SK-N-SH treated with all-trans-retinoic acid at 6 μM for 48 hours (cell line): ENCODE measurements around the gene MVB12B.

ENCODE experiments used
- ESRRG ChIP-seq: fragments of 250-450 bp; sonication (Bioruptor Pico); IDR thresholded peaks from 2 replicates; pipeline ENCODE4 v1.6.1; 2021; ENCODE audit warnings: mild to moderate bottlenecking
- ISL1 ChIP-seq: fragments of 250-450 bp; sonication (Bioruptor Pico); IDR thresholded peaks from 2 replicates; pipeline ENCODE4 v2.1.2; 2022; ENCODE audit warnings: mild to moderate bottlenecking, moderate library complexity
- OSR1 ChIP-seq: fragments of 250-450 bp; sonication (Bioruptor Pico); IDR thresholded peaks from 2 replicates; pipeline ENCODE4 v1.8.0; 2022; ENCODE audit warnings: moderate library complexity, mild to moderate bottlenecking, inconsistent platforms
- PATZ1 ChIP-seq: fragments of 250-450 bp; sonication (Bioruptor Pico); IDR thresholded peaks from 2 replicates; pipeline ENCODE4 v1.8.0; 2020; ENCODE audit warnings: mild to moderate bottlenecking, moderate library complexity, borderline replicate concordance
- RARB ChIP-seq: fragments of 250-450 bp; sonication (Bioruptor Pico); IDR thresholded peaks from 2 replicates; pipeline ENCODE4 v1.8.0; 2021; ENCODE audit warnings: mild to moderate bottlenecking, moderate library complexity
- ZC3H10 ChIP-seq: fragments of 250-450 bp; sonication (Bioruptor Pico); IDR thresholded peaks from 2 replicates; pipeline ENCODE4 v1.5.1; 2021; ENCODE audit warnings: mild to moderate bottlenecking, moderate library complexity
- ZFP3 ChIP-seq: fragments of 250-450 bp; sonication (Bioruptor Pico); IDR thresholded peaks from 2 replicates; pipeline ENCODE4 v1.5.0; 2020; ENCODE audit warnings: mild to moderate bottlenecking, moderate library complexity
- ZNF565 ChIP-seq: fragments of 450-650 bp; formaldehyde crosslinking; conservative IDR thresholded peaks from 2 replicates; pipeline ENCODE4 v1.5.0; 2020; ENCODE audit warnings: low read depth, mild to moderate bottlenecking, moderate library complexity
- ZNF70 ChIP-seq: fragments of 450-650 bp; formaldehyde crosslinking; IDR thresholded peaks from 2 replicates; pipeline ENCODE4 v1.5.0; 2020; ENCODE audit warnings: mild to moderate bottlenecking, moderate library complexity
- TF ChIP-seq, protein P1 (sequence below): fragments of 250-450 bp; sonication (Bioruptor Pico); IDR thresholded peaks from 2 replicates; pipeline ENCODE4 v1.5.1; 2021; ENCODE audit warnings: mild to moderate bottlenecking, moderate library complexity

- TF ChIP-seq ZNF70 (no peak), RARB (CRISPR knock-in tag) (no peak), ZFP3 (CRISPR knock-in tag) (no peak), ZNF565 (CRISPR knock-in tag) (no peak), ESRRG (CRISPR knock-in tag) (no peak), ZC3H10 (no peak), OSR1 (no peak), PATZ1 (CRISPR knock-in tag) (no peak), ISL1 (no peak)
- TF ChIP-seq, protein P1, sequence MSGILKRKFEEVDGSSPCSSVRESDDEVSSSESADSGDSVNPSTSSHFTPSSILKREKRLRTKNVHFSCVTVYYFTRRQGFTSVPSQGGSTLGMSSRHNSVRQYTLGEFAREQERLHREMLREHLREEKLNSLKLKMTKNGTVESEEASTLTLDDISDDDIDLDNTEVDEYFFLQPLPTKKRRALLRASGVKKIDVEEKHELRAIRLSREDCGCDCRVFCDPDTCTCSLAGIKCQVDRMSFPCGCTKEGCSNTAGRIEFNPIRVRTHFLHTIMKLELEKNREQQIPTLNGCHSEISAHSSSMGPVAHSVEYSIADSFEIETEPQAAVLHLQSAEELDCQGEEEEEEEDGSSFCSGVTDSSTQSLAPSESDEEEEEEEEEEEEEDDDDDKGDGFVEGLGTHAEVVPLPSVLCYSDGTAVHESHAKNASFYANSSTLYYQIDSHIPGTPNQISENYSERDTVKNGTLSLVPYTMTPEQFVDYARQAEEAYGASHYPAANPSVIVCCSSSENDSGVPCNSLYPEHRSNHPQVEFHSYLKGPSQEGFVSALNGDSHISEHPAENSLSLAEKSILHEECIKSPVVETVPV (CRISPR knock-in tag): no peak
These were observed 4.9 kb upstream of the MVB12B start for GRCh38 chr9:126321742-126322141.
